HepG2 (cell line): ENCODE results near the gene RAPSN. TPM values are rescaled to one million over a fixed set of nuclear protein-coding genes. Genes with fewer than 3 reads are reported as not detected.

Experiments
- GATA4 ChIP-seq: sonication (generic); IDR thresholded peaks from 2 replicates; pipeline ENCODE4 v1.6.1; 2016; ENCODE audit warnings: antibody characterized with exemption, low read depth, borderline replicate concordance
- JDP2 ChIP-seq: sonication (generic); formaldehyde crosslinking; IDR thresholded peaks from 2 replicates; pipeline ENCODE4 v1.8.1; 2022; ENCODE audit warnings: missing genetic modification reagents, borderline replicate concordance
- MBD4 ChIP-seq: IDR thresholded peaks from 2 replicates; pipeline ENCODE4 v1.6.1; 2012; ENCODE audit warnings: low read length, inconsistent platforms, borderline replicate concordance
- NCOA5 ChIP-seq: sonication (generic); formaldehyde crosslinking; IDR thresholded peaks from 2 replicates; pipeline ENCODE4 v1.4.0; 2020; ENCODE audit warnings: missing genetic modification reagents
- NCOR1 ChIP-seq: fragments of 200-600 bp; sonication (generic); IDR thresholded peaks from 2 replicates; pipeline ENCODE4 v1.7.0; 2017; ENCODE audit warnings: antibody characterized with exemption, low read length, borderline replicate concordance
- PHF21A ChIP-seq: sonication (generic); formaldehyde crosslinking; IDR thresholded peaks from 2 replicates; pipeline ENCODE4 v1.5.0; 2020; ENCODE audit warnings: mild to moderate bottlenecking, missing genetic modification reagents
- PITX1 ChIP-seq: sonication (generic); formaldehyde crosslinking; IDR thresholded peaks from 2 replicates; pipeline ENCODE4 v1.5.1; 2020; ENCODE audit warnings: mild to moderate bottlenecking, missing genetic modification reagents
- POLR2A ChIP-seq, 2 experiments: IDR thresholded peaks; 2 replicates each; pipeline ENCODE4 v1.6.1; 2011; ENCODE audit warnings: low read depth in 2 of 2, low read length in 2 of 2, mild to moderate bottlenecking in 1 of 2, moderate library complexity in 1 of 2; ENCODE audit not compliant: insufficient read depth in 1 of 2
- RARA ChIP-seq: IDR thresholded peaks from 2 replicates; pipeline ENCODE4 v1.6.1; 2016; ENCODE audit warnings: missing genetic modification reagents, missing compliant biosample characterization
- RBAK ChIP-seq: sonication (generic); formaldehyde crosslinking; IDR thresholded peaks from 2 replicates; pipeline ENCODE4 v1.5.1; 2020; ENCODE audit warnings: mild to moderate bottlenecking, missing genetic modification reagents
- RORA ChIP-seq: sonication (generic); formaldehyde crosslinking; IDR thresholded peaks from 2 replicates; pipeline ENCODE4 v1.5.0; 2020; ENCODE audit warnings: mild to moderate bottlenecking, missing genetic modification reagents, moderate library complexity
- SETDB1 ChIP-seq: sonication (generic); formaldehyde crosslinking; IDR thresholded peaks from 2 replicates; pipeline ENCODE4 v1.5.1; 2020; ENCODE audit warnings: missing genetic modification reagents, mild to moderate bottlenecking, borderline replicate concordance
- SP2 ChIP-seq: sonication (generic); formaldehyde crosslinking; IDR thresholded peaks from 2 replicates; pipeline ENCODE4 v1.5.1; 2020; ENCODE audit warnings: mild to moderate bottlenecking, missing genetic modification reagents
- SPEN ChIP-seq: sonication (generic); formaldehyde crosslinking; IDR thresholded peaks from 2 replicates; pipeline ENCODE4 v1.5.1; 2020; ENCODE audit warnings: low read depth, mild to moderate bottlenecking, missing genetic modification reagents
- TCF7 ChIP-seq: sonication (generic); IDR thresholded peaks from 2 replicates; pipeline ENCODE4 v1.6.1; 2016; ENCODE audit warnings: antibody characterized with exemption, low read depth
- THAP11 ChIP-seq: IDR thresholded peaks from 2 replicates; pipeline ENCODE4 v1.6.1; 2016; ENCODE audit warnings: missing biosample characterization, missing genetic modification reagents
- TMF1 ChIP-seq: sonication (generic); formaldehyde crosslinking; IDR thresholded peaks from 2 replicates; pipeline ENCODE4 v1.8.1; 2022; ENCODE audit warnings: low read depth, missing genetic modification reagents
- ZBTB3 ChIP-seq: sonication (generic); formaldehyde crosslinking; IDR thresholded peaks from 2 replicates; pipeline ENCODE4 v1.4.0; 2020; ENCODE audit warnings: low read depth, mild to moderate bottlenecking, moderate library complexity, missing genetic modification reagents, borderline replicate concordance
- ZBTB8A ChIP-seq: sonication (generic); formaldehyde crosslinking; IDR thresholded peaks from 2 replicates; pipeline ENCODE4 v1.4.0; 2020; ENCODE audit warnings: mild to moderate bottlenecking, low read depth, missing genetic modification reagents, borderline replicate concordance
- ZNF12 ChIP-seq: sonication (generic); formaldehyde crosslinking; IDR thresholded peaks from 2 replicates; pipeline ENCODE4 v1.5.0; 2020; ENCODE audit warnings: missing genetic modification reagents
- ZNF235 ChIP-seq: sonication (generic); formaldehyde crosslinking; IDR thresholded peaks from 2 replicates; pipeline ENCODE4 v1.8.1; 2023; ENCODE audit warnings: mild to moderate bottlenecking, missing genetic modification reagents, borderline replicate concordance
- ZNF274 ChIP-seq: sonication (generic); formaldehyde crosslinking; IDR thresholded peaks from 2 replicates; pipeline ENCODE4 v1.5.1; 2020; ENCODE audit warnings: mild to moderate bottlenecking, missing genetic modification reagents
- ZNF296 ChIP-seq: sonication (generic); formaldehyde crosslinking; conservative IDR thresholded peaks from 2 replicates; pipeline ENCODE4 v1.5.0; 2020; ENCODE audit warnings: mild to moderate bottlenecking, missing genetic modification reagents
- ZNF354B ChIP-seq: sonication (generic); formaldehyde crosslinking; IDR thresholded peaks from 2 replicates; pipeline ENCODE4 v1.8.0; 2022; ENCODE audit warnings: mild to moderate bottlenecking, missing genetic modification reagents
- ZNF674 ChIP-seq: sonication (generic); formaldehyde crosslinking; IDR thresholded peaks from 2 replicates; pipeline ENCODE4 v1.5.0; 2020; ENCODE audit warnings: low read depth, mild to moderate bottlenecking, missing genetic modification reagents
- ZNF770 ChIP-seq: sonication (generic); formaldehyde crosslinking; IDR thresholded peaks from 2 replicates; pipeline ENCODE4 v1.5.0; 2020; ENCODE audit warnings: mild to moderate bottlenecking, missing genetic modification reagents
- polyA plus RNA-seq, 8 experiments: library from polyadenylated mRNA; depleted of rRNA in 3 of 8; stranded (reverse) in 7 of 8; unstranded in 1 of 8; fragments of >200 nt; fragmentation: Illumina TruSeq in 4 of 8; extraction: Trizol in 4 of 8; gene quantifications; 2 replicates each; pipeline versions ENCODE4 v1.2.1 to v1.2.3, GENCODE V29; 2011 to 2016; ENCODE audit warnings: low read depth in 4 of 8, missing spikeins in 1 of 8, mixed read lengths in 1 of 8; ENCODE audit not compliant: insufficient read depth in 1 of 8
- total RNA-seq, 5 experiments: library from RNA; depleted of rRNA; stranded (reverse); fragments of >200 nt; fragmentation: Illumina TruSeq; extraction: Trizol; gene quantifications; 2 replicates each; pipeline ENCODE4 v1.2.3, GENCODE V29; 2016; ENCODE audit warnings: low read depth in 1 of 5
- TF ChIP-seq, protein P1 (sequence below): IDR thresholded peaks from 2 replicates; pipeline ENCODE4 v1.6.1; 2016; ENCODE audit warnings: low read depth, missing genetic modification reagents, missing compliant biosample characterization

Gene RAPSN
- total and polyA plus RNA-seq, 2 of the 13 experiments (the other 11 are each of a cell fraction or from before 2014, with no cell fraction given): 0.15 to 1.2 TPM

GRCh38 chr11:47435687-47436086, 13.2 kb downstream of the RAPSN start (continued):
- TF ChIP-seq ZNF770 (CRISPR knock-in tag) (0 out of 2 replicates have a peak, but pooled peaks have one; percentile 22), ZNF235 (no peak), ZNF354B (CRISPR knock-in tag) (no peak), SPEN (CRISPR knock-in tag) (no peak), SETDB1 (CRISPR knock-in tag) (no peak), TCF7 (peak; percentile 45; the same call in 1 of the 2 replicates), MBD4 (no peak), ZNF674 (CRISPR knock-in tag) (no peak), ZNF296 (0 out of 2 replicates have a peak, but pooled peaks have one; percentile 49), TMF1 (CRISPR knock-in tag) (no peak), ZNF12 (CRISPR knock-in tag) (no peak), NCOR1 (no peak), RORA (CRISPR knock-in tag) (peak; percentile 91; the same call in 1 of the 2 replicates), NCOA5 (CRISPR knock-in tag) (no peak), PITX1 (peak; percentile 84), ZNF274 (no peak), SP2 (CRISPR knock-in tag) (no peak), GATA4 (no peak), ZBTB8A (no peak), ZBTB3 (CRISPR knock-in tag) (no peak), PHF21A (CRISPR knock-in tag) (0 out of 2 replicates have a peak, but pooled peaks have one; percentile 36), JDP2 (CRISPR knock-in tag) (no peak), RARA (peak; percentile 94), THAP11 (CRISPR knock-in tag) (peak; percentile 48), RBAK (CRISPR knock-in tag) (no peak), POLR2A (IDR thresholded peaks at IDR 0.05; ENCODE audit: insufficient read depth in 1 of 2, low read depth in 2 of 2, low read length in 2 of 2) (no peak)
- TF ChIP-seq, protein P1, sequence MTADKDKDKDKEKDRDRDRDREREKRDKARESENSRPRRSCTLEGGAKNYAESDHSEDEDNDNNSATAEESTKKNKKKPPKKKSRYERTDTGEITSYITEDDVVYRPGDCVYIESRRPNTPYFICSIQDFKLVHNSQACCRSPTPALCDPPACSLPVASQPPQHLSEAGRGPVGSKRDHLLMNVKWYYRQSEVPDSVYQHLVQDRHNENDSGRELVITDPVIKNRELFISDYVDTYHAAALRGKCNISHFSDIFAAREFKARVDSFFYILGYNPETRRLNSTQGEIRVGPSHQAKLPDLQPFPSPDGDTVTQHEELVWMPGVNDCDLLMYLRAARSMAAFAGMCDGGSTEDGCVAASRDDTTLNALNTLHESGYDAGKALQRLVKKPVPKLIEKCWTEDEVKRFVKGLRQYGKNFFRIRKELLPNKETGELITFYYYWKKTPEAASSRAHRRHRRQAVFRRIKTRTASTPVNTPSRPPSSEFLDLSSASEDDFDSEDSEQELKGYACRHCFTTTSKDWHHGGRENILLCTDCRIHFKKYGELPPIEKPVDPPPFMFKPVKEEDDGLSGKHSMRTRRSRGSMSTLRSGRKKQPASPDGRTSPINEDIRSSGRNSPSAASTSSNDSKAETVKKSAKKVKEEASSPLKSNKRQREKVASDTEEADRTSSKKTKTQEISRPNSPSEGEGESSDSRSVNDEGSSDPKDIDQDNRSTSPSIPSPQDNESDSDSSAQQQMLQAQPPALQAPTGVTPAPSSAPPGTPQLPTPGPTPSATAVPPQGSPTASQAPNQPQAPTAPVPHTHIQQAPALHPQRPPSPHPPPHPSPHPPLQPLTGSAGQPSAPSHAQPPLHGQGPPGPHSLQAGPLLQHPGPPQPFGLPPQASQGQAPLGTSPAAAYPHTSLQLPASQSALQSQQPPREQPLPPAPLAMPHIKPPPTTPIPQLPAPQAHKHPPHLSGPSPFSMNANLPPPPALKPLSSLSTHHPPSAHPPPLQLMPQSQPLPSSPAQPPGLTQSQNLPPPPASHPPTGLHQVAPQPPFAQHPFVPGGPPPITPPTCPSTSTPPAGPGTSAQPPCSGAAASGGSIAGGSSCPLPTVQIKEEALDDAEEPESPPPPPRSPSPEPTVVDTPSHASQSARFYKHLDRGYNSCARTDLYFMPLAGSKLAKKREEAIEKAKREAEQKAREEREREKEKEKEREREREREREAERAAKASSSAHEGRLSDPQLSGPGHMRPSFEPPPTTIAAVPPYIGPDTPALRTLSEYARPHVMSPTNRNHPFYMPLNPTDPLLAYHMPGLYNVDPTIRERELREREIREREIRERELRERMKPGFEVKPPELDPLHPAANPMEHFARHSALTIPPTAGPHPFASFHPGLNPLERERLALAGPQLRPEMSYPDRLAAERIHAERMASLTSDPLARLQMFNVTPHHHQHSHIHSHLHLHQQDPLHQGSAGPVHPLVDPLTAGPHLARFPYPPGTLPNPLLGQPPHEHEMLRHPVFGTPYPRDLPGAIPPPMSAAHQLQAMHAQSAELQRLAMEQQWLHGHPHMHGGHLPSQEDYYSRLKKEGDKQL (CRISPR knock-in tag): no peak
